ENCODE measurements around the gene ZIM2. TPM values are rescaled to one million over a fixed set of nuclear protein-coding genes. Genes with fewer than 3 reads are reported as not detected.

ZIM2 gene
- total and polyA plus RNA-seq, 9 of the 15 experiments (the other 6 are each of a cell fraction or from before 2014, with no cell fraction given): not detected

DNA sequence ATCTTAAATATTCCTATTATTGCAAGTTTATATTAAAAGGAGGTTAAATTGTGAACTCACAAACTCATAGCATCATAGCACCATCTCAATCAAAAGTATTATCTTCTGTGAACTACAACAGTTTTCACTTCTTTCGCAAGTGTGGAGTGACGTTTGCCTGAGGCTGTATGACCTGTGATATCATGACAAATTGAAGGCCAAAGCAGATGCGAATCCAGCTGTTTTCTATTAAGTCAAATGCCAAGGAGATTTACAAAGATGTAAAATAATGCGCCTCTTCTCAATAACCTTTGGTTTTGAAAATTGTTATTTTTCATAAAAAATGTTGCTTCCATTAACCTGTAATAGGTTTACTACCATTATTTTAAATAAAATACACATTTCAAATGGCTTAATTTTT, 7.6 kb upstream of the ZIM2 start:
- Histone ChIP-seq H3K27ac (ENCODE audit: extremely low read depth, low read depth, low read length) (no peak overlapping the region), H3K79me2 (ENCODE audit: control insufficient read depth, insufficient read depth, low read length) (no peaks in the 10 kb centered on the region), H3K4me3 (no peak overlapping the region), H4K20me1 (replicated peaks; ENCODE audit: control insufficient read depth, insufficient read depth, low read length) (no peaks in the 10 kb centered on the region), H3K9me3 (replicated peaks; ENCODE audit: control insufficient read depth, insufficient read depth, low read depth, low read length) (0 out of 2 replicates have a peak, but pooled peaks cover 2% of the 10 kb centered on the region), H3K9me1 (ENCODE audit: control insufficient read depth, insufficient read depth, low read length) (no peaks in the 10 kb centered on the region), H3K4me2 (ENCODE audit: insufficient read depth, low read length) (no peak overlapping the region), H3K36me3 (ENCODE audit: control insufficient read depth, insufficient read depth, low read length) (no peaks in the 10 kb centered on the region), H3K4me1 (replicated peaks in 1 of 2; ENCODE audit: control insufficient read depth in 2 of 2, insufficient read depth in 2 of 2, low read length in 2 of 2) (no peaks in the 10 kb centered on the region), H3K27me3 (ENCODE audit: control insufficient read depth in 2 of 2, insufficient read depth in 2 of 2, low read length in 2 of 2) (no peaks in the 10 kb centered on the region), H2AFZ (ENCODE audit: low read depth, low read length) (no peak overlapping the region), H3K9ac (ENCODE audit: insufficient read depth in 1 of 2, low read depth in 2 of 2, low read length in 2 of 2) (no peak overlapping the region)
- in situ Hi-C loops (cut with MboI): no loop called here
- WGBS (ENCODE audit: insufficient coverage, low coverage, missing lambda C conversion rate): 3% methylated on average over 4 of the region's 4 CpGs
- intact Hi-C loops (cut with micrococcal nuclease): no loop called here
- ATAC-seq: no peak
- TF ChIP-seq PURB (CRISPR knock-in tag; IDR thresholded peaks at IDR 0.05; ENCODE audit: low read depth): no peak
- TF ChIP-seq HDAC2 (IDR thresholded peaks at IDR 0.05): no peak
- no peak for TF ChIP-seq L3MBTL2 (IDR thresholded peaks at IDR 0.05)
- no peak for TF ChIP-seq NR4A1 (CRISPR knock-in tag; IDR thresholded peaks at IDR 0.05)
- no peak for TF ChIP-seq NR4A1 (tag; IDR thresholded peaks at IDR 0.05)
- TF ChIP-seq, protein P1, sequence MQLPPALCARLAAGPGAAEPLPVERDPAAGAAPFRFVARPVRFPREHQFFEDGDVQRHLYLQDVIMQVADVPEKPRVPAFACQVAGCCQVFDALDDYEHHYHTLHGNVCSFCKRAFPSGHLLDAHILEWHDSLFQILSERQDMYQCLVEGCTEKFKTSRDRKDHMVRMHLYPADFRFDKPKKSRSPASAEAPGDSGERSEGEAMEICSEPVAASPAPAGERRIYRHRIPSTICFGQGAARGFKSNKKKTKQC (CRISPR knock-in tag; IDR thresholded peaks at IDR 0.05): no peak
- TF ChIP-seq FOSL1 (tag; conservative IDR thresholded peaks at IDR 0.05): no peak
- no peak for TF ChIP-seq SOX6 (IDR thresholded peaks at IDR 0.05)
- TF ChIP-seq ESRRB (CRISPR knock-in tag; IDR thresholded peaks at IDR 0.05; ENCODE audit: borderline replicate concordance): no peak
- TF ChIP-seq, protein P2, sequence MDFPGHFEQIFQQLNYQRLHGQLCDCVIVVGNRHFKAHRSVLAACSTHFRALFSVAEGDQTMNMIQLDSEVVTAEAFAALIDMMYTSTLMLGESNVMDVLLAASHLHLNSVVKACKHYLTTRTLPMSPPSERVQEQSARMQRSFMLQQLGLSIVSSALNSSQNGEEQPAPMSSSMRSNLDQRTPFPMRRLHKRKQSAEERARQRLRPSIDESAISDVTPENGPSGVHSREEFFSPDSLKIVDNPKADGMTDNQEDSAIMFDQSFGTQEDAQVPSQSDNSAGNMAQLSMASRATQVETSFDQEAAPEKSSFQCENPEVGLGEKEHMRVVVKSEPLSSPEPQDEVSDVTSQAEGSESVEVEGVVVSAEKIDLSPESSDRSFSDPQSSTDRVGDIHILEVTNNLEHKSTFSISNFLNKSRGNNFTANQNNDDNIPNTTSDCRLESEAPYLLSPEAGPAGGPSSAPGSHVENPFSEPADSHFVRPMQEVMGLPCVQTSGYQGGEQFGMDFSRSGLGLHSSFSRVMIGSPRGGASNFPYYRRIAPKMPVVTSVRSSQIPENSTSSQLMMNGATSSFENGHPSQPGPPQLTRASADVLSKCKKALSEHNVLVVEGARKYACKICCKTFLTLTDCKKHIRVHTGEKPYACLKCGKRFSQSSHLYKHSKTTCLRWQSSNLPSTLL (IDR thresholded peaks at IDR 0.05): no peak
- TF ChIP-seq ZNF507 (tag; conservative IDR thresholded peaks at IDR 0.05): no peak
- no peak for TF ChIP-seq TCF3 (CRISPR knock-in tag; IDR thresholded peaks at IDR 0.05)
- no peak for TF ChIP-seq STAT5B (CRISPR knock-in tag; IDR thresholded peaks at IDR 0.05)
- no peak for TF ChIP-seq FIP1L1 (IDR thresholded peaks at IDR 0.05; ENCODE audit: low read depth, low read length, poor library complexity, severe bottlenecking)
- TF ChIP-seq GMEB1 (CRISPR knock-in tag; IDR thresholded peaks at IDR 0.05): no peak
- no peak for TF ChIP-seq BRCA1 (IDR thresholded peaks at IDR 0.05)
- TF ChIP-seq BRCA1 (CRISPR knock-in tag; IDR thresholded peaks at IDR 0.05): no peak
- FAIRE-seq: no peak
- no peak for DNase-seq (ENCODE audit: extremely low read depth in 1 of 4, low spot score in 3 of 4)
- ChIA-PET POLR2A (no interaction called here), CTCF (ENCODE audit: low intra/inter-chr PET ratio) (no interaction called here)
- BruUV-seq (replicated peaks): no TSS peak
